ENCODE data around the gene STK4.
A peak's percentile ranks its signal among the peaks of the same experiment; 100 is the strongest.

Gene STK4

DNA sequence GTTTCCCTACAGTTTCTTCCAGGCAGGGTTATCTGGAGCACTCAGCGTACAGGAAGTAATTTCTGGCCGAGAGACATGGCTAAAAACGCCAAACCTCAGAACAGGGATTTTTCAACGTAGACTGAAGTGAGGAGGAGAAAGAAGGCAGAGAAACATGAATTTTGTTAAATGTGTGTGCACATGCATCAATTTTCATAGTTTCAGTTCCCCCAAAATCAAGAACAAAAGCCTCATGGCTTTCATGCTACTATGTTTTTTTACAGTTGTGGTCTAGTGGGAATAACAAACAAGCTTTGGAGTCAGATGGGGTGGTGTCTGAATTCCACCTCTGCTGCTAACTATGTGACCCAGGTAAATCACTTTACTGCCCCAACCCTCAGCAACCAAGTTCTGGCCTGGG, 11.0 kb upstream of the STK4 start:
- no peak for DNase-seq

DNA sequence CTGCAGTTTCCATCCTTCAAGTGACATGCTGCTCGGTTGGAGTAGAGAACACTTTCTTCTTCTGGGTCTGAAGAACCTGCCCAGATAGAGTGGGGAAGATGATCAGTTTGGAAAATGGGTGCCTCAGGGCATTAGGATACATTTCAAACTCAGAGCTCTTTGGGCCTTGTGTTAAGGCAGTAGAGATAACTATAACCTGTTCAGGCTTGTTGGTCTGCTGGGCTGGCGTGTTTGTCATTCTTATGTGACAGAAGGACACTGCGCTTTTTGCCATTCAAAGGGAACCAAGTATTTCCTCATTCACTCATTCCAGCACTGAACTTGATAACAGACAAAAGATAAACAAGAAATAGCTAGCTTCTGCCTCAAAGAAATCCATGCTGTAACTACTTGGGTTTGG, 9.9 kb upstream of the STK4 start:
- no peak for DNase-seq

DNA sequence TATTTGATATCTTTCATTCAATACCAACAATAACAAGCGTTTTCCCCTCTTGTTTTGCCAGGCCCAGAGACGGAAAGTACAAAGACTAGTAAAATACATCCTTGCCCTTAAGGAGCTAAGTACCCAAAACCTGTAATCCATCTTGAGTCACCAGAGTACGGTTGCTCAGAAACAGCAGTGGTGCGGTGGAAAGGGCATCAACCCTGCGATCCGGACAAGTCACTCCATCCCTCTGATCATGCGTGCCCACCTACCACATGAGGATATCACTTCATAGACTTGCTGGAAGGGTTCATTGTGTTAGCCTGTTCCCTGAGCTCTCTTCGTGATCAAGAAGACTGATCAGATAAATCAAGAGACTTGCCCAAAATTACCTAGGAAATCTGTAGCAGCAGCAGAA, 8.0 kb upstream of the STK4 start:
- DNase-seq: no peak

DNA sequence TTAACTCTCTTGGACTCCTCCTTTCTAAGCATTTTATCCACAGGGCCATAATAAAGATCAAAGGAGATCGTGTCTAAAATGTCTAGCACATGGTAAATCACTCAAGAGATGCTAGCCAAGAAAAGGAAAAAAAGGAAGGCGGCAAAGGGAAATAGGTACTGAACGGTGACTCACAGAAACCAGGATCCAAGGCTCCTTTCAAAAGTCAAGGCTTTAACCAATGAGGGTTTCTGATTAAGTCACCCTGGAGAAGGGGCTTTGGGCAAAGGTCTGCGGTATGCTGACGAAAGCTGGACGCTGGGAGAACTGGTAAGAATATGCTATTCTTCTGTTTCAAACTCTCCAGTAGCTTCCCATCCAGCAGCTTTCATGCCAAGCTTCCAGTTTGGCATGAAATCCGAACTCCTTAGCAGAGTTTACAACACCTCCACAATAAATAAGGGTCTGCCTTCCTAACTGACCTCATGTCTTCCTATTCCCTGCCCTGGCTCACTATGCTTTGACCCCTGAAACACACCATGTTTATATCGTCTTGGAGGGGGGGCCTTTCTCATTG, 7.2 kb upstream of the STK4 start:
- no peak for DNase-seq

DNA sequence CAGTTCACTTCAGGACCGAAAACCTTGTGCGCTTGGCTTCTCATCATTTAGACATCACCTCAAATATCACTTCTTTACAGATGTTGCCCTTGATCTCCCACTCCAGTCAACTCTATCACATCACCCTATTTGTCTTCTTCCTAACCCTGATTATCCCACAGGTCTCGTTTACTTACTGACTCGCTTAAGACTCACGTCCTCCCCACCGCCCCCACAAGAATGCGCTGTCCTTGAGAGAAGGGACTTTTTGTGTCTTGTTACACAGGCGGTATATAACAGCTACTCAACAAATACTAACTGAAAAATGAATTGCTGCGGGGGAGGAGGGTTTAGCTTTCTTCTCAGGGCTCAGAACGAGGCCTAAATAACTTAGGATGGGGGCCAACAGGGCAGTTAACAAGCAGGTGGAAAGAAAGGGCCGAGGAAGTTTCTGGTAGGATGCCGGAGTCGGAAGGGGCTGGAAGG, 6.6 kb upstream of the STK4 start:
- peak; percentile 64 for DNase-seq

DNA sequence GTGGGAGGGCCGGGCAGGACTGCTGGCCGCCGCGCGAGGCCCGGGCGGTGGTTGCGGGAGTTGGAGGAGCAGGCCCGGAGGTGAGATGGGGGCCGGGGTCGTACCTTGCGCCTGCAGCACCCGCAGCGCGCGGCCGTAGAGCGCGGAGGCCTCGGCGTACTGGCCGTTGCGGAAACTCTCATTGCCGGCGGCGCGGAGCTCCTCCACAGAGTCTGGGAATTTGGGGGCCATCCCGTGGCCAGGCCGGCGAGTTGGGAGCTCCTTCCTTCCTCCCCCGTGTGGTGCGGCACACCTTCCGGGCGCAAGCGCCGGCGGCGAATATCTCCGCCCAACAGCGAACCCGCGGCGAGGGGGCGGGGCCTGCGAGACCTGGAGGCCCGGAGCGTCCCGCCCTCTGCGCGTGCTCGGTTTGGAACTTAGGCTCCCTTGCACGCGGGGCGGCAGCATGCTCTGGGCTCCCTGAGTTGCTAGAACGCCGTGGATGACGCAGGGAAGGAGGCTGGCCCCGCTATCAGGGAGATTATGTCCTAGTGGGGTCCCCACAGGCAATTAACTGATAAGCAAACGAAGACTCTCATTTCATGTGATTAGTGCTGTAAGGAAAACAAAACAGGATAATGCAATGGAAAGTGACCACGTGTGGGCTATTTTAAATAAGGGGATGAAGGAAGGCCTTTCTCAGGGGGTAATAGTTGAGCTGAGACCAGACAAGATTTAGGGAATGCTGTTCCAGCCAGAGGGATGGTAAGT, 6.0 kb upstream of the STK4 start, which contains the start of gene TOMM34:
TOMM34 (minus strand) TSS at position 295 of the 750 bp plus-strand sequence; CDS start at position 231, 64 bp downstream.
- DNase-seq: peak; percentile 91

DNA sequence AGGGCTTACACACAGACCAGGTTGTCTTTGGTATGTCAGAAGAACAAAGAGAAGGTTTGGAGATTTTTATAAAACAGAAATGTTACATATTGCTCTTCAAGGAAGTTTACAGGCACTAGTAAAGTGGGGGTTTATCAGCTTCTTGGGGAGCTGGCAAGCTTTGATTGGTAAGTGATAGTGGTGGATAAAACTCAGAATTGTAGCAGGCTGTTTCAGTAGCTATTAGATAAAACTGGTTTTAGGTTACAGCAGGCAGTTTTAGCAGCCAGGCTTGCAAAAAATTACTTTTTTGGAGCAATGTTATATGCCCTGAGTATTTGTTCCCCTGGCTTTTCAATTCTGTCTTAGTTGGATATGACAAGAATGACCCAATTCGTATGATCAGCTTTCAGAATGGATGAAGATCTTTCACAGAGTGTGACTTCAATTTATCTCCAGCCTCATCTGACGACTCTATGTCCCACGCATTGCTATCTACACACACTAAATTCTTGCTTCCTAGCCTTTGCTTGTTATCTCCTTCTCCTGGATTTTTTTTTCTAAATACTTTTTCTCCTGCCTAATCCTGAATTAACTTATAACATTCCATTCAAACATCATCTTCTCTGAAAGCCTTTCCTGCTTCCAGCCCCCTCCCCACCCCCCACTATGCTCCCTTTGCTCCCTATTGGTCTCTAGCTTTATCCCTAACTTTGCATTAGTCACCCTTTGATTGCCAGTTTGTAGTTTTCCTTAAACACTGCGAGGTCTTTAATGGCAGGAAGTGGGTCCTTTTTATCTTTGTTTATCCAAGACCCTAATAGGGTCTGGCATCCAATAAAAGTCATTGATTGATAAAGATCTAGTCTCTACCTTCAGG, 5.1 kb upstream of the STK4 start:
- no peak for DNase-seq

DNA sequence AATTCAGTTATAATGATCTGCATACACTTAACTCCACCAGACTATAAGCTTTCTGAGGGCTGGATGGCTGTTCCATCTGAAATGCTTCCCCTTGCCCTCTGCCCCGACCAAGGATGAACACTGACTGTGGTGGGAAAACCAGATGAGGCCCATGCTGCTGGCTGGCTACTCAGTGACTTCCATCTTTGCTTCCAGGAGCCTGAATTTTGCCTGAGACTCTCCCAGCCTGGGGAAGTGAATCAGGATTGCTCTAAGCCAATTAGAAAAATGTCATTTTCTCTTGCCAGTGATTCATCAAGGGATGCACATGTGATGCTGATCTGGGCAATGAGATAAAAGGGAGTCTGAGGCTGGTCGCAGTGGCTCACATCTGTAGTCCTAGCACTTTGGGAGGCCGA, 4.4 kb upstream of the STK4 start:
- no peak for DNase-seq

DNA sequence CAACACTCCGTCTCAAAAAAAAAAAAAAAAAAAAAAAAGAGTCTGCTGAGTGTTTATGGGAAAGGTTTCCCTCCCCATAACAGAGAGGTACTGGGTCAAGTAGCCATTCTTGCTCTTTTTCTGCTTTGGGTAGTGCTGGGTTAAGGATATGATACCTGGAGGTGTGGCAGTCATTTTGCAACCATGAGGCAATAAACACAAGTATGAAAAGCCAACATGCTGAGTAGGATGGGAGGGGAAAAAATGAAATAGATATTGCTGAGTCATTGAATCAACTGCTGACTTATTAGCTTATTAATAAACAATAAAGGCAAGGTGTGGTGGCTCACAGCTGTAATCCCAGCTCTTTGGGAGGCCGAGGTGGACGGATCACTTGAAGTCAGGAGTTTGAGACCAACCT, 3.8 kb upstream of the STK4 start:
- DNase-seq: no peak

DNA sequence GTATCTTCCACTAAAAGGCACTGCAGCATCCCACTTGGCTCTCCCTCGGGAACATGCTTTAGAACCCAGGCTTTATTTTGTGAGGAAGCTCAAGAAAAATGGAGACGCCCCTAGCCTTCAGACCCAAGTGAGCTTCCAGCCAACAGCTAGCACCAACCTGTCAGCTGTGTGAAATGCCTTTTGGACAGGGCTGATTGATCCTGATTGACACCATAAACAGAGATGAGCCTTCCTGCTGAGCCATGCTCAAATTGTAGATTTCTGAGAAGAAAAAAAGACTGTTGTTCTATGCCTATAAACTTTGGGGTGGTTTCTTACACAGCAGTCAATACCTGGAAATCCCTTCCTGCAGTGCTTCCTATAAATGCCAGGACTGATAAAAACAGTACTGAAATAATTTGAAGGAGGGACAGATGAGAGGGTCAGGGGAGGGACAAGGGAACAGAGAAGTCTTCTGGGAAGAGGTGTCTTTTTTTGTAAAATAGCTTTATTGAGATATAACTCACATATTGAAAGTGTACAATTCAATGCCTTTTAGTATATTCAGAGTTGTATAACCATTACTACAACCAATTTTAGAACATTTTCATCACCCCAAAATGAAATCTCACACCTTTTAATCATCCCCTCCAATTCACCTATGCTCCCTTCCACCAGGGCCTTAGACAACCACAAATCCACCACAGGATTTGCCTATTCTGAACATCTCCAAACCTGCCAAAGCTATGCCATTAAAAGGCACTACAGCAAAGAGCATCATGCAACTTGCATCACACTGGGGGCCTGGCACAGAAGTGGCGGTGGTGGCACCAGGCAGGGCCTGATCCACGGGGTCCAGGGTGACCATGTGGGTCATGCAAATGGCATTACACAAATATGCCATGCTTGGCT, 2.7 kb upstream of the STK4 start:
- no peak for DNase-seq

DNA sequence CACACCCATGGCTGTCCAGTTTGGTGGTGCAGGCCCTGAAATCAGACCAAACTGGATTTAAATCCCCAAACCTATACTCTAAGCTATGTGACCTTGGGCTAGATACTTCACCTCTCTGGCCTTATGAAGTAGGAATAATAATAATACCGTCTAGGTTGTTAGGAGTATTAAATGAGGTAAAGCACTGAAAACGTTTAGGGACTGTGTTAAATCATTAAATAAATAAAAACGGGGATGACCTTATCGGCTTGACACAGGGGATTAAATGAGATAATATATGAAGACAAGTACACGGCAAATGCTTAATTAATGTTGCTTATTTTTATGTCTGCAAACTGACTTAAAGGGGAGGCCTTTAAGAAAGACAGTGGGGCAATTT, 672 bp upstream of the STK4 start:
- DNase-seq: no peak

DNA sequence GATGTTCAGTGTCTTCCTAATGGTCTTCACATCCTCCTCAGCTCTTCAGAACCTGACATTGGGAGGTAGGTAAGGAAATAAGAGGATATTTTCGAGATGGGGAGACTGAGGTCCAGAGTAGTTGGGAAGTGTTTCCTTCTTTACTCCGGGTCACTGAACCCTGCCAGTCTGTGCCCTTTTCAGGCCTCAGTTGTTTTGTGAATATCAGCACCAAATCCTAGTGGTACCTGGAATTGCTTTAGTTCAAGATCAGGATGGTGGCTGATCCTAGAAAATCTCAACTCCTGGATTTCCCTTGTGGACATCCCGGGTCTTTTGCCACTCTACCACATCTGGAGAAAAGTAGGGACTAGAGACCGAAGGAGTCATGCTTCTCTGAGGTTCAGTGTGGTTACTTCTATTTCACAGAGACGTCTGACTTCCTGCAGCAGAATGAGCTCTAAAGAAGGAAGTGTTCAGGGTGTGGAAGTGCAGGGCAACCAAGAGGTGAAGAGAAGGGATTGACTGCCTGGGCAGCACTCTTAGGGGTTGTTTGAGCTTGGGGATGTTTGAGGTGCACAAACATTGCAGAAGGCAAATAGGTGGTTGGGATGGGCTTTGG, 995 bp downstream of the STK4 start:
- DNase-seq: peak; percentile 76

DNA sequence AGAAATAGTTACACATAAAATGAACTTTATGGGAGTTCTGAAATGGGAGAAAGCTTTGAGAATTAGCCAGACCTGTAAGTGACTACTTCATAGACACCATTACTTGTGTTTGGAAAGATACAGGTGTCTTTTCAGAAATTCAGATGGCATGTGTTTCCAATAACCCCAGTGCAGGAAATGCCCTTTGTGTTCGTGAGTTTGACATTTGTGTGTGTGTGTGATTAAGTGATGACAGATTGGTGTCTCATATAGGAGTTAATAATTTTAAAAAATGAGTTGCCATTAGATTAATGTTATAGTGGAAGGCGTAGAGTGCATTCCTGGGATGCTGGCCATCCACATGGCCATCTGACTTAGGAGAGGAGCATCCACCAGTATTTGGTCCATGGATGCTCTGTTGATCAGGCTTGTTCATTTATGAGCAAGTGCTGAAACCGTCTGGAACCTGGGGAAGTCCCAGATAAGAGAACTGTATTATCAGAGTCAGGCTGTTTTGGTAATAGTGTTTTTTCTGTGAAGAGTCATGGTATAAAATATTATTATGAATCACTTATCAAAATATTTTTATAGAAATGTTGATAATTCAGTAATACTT, 3.1 kb downstream of the STK4 start:
- DNase-seq: peak; percentile 70

DNA sequence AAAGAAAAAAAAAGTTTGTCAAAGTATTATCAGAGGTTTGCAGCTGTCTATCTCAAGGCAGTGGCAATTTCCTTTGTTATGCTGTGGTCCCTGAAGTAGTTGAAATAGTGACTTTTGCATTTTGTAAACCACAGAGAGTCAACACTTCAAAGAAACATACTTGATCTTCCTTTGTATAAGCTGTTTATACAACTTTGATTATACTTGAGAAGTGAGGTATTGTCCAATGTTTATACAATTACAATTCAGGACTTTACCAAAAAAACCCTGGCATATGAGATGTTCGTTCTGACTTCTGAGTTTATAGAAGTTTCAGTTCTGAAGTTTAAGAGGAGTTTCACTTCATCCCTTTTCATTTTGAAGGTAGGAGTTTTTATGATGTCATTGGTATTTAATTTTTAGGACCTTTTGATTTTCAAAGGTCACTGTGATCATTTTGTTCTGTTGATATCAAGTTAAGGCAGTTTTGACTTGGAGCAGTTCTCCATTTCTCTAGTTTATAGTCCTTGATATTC, 4.0 kb downstream of the STK4 start:
- peak; percentile 73 for DNase-seq

DNA sequence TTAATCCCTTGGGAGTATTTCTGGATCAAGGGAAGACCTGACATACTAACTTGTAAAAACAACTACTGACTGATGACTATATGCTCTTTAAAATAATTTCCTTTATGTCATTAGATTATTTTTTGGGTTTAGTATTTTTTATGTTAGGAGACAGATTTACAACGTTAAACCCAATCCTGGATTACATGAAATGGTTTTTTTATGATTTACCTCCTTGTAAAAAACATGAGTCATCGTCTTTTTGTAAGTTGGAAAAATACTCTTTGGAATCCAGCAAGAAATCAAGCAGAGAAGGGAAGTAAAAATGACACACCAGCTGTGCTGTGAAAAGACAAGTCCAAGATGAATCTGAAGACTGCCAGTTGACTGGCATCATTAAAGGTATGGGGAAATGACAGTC, 6.7 kb downstream of the STK4 start:
- DNase-seq: no peak

DNA sequence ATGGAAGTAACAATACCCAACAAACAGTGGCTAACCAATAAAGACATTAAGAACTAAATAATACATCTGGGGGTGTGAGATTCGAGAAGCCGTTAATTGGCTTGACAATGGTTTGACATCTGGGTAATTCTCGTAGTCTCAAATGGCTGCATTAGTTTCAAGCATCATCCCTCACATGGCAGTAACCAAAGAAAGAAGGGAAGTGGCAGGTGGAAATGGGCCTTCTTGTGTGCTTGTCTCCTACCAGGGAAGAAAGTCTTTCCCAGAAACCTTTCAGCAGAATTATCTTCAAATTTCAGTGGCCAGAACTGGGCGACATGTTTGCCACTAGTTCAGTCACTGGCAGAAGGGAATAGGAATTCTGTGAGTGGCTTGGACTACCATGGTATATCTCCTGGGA, 10.4 kb downstream of the STK4 start:
- no peak for DNase-seq

DNA sequence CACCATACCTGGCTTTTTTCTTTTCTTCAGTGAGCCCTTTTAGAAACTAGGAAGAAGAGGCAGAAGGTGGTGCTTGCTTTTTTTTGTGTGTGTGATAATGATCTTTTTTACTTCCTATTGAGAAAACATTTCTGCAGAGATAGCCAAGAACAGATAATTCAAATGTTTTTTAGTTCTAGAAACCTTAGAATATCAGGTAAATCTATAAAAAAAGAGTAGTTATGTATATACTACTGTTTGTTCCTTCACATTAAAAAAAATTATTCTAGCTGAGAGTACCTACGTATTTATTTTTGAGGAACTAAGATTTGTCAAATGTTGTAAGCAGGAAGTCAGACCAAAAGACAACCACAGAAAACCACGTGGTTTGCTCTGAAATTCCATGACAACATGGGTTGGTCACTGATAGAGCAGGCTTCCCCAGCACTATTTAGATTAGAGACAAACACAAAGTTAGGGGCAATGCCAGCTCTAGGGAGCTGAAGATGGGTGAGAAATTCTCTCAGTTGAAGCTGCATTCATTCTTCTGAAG, 12.8 kb downstream of the STK4 start:
- DNase-seq: peak; percentile 92

DNA sequence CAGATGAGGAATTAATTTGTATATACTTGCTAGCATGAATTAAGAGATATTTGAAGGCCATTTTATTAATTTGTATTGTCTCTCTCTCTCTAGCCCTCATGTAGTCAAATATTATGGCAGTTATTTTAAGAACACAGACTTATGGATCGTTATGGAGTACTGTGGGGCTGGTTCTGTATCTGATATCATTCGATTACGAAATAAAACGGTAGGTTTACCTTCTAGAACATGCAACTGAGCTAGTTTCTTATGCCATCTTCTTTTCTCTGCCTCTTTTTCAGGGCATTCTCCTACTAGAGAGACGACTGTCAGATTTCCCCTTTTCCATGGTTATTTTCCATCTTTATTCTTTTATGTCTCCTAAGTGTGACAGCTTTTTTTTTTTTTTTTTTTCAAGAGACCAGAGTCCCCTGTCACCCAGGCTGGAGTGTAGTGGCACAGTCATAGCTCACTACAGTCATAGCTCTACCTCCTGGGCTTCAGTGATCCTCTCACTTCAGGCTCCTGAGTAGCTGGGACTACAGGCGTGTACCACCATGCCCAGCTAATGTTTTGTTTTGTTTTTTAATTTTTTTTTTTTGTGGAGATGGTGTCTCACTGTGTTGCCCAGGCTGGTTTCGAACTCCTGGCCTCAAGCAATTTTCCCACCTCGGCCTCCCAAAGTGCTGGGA, 15.6 kb downstream of the STK4 start:
- DNase-seq: no peak

DNA sequence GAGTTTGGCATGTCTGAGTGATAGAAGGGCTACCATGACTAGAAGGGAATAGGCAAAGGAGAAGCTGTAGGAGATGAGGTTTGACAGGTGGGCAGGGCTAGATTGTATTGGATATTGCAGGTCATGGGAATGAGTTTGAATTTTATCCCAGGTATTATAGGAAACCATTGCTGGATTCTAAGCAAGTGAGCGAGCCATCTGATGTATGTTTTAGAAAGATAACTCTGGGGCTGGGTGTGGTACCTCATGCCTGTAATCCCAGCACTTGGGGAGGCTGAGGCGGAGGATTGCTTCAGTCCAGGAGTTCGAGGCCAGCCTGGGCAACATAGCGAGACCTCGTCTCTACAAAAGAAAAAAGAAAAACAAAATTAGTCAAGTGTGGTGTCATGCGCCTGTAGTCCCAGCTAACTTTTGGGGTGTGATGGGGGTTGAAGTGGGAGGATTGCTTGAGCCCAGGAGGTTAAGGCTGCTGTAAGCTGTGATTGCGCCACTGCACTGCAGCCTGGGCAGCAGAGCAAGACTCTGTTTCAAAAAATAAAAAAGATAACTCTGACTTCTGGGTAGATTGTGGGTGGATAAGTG, 16.9 kb downstream of the STK4 start:
- no peak for DNase-seq

DNA sequence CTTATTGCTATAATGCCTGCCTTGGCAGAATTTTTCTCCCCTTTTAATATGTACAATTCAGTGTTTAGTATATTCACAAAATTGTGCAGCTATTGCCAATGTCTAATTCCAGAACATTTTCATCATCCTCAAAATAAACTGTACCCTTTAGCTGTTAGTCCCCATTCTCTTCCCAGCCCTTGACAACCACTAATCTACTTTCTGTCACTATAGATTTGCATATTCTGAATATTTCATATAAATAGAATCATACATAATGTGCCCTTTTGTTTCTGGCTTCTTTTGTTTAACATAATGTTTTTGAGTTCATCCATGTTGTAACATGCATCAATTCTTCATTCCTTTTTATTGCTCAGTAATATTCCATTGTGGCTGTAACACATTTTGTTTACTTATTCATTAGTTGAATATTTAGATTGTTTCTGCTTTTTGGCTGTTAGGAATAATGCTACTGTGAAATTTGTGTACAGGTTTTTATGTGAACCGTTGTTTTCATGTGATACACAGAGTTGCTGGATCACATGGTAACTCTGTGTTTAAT, 22.4 kb downstream of the STK4 start:
- DNase-seq: no peak

All from CD4-positive, alpha-beta T cell treated with Interleukin-17A for 1 hour (primary cell).